ENCODE results near the gene GNG4. TPM values are rescaled to one million over a fixed set of nuclear protein-coding genes. Genes with fewer than 3 reads are reported as not detected.
A peak's percentile ranks its signal among the peaks of the same experiment; 100 is the strongest.
"Not testable (repeated sequence)": the region's sequence is repeated elsewhere in the genome, so short reads cannot be mapped to it uniquely, and the experiment has no call there.

Gene GNG4
- total and polyA plus RNA-seq, 12 donors = 0.22 to 25.8 (median 3.8) TPM; not detected in 2

DNA sequence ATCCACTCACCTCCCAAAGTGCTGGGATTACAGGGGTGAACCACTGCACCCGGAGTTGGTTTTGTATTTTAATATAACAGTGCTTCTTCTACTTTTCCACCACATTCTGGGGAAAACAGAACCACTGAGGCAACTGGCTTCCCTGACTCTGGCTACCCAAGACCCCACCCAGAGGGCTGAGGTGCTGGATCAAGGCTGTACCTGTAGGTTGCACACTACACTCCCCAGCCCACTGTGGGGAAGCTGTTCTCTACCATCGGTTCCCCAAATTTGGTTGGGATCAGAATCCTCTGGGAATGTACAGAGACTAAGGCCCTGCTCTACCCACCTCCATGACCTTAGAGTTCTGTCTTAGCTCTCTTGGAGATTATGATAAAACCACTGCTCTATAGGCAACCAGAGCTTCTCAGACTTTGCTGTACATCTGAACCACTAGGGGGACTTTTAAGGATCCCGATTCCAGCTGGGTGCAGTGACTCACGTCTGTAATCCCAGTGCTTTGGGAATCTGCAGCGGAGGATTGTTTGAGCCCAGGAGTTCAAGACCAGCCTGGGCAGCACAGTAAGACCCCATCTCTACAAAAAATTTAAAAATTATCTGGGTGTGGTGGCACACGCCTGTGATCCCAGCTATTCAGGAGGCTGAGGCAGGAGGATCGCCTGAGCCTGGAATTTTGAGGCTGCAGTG, 51.6 kb downstream of the GNG4 start:
- H3K4me1 ChIP-seq (replicated peaks in 1 of 2) = no peaks in the 10 kb centered on the region
- intact Hi-C loops (cut with DNase I) = loop anchor here in 1 of 2 donors (5.0 kb wide), 1 partner anchor 76 kb away; no protein-coding TSS in a partner anchor
- TF ChIP-seq POLR2A (IDR thresholded peaks at IDR 0.05) = no peak
- TF ChIP-seq, protein P1, sequence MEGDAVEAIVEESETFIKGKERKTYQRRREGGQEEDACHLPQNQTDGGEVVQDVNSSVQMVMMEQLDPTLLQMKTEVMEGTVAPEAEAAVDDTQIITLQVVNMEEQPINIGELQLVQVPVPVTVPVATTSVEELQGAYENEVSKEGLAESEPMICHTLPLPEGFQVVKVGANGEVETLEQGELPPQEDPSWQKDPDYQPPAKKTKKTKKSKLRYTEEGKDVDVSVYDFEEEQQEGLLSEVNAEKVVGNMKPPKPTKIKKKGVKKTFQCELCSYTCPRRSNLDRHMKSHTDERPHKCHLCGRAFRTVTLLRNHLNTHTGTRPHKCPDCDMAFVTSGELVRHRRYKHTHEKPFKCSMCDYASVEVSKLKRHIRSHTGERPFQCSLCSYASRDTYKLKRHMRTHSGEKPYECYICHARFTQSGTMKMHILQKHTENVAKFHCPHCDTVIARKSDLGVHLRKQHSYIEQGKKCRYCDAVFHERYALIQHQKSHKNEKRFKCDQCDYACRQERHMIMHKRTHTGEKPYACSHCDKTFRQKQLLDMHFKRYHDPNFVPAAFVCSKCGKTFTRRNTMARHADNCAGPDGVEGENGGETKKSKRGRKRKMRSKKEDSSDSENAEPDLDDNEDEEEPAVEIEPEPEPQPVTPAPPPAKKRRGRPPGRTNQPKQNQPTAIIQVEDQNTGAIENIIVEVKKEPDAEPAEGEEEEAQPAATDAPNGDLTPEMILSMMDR (IDR thresholded peaks at IDR 0.05) = peak; percentile 13 to 39 (median 25)
- no peak overlapping the region for H3K27ac ChIP-seq
- H3K4me3 ChIP-seq = no peak overlapping the region
- H3K27me3 ChIP-seq = no peaks in the 10 kb centered on the region
- no peaks in the 10 kb centered on the region for H3K9me3 ChIP-seq (replicated peaks in 1 of 3)
- DNase-seq = peak in 2 of 7 donors; percentile 16 to 36
- no peaks in the 10 kb centered on the region for H3K36me3 ChIP-seq (replicated peaks in 1 of 2)
- WGBS, 4 donors = 66 to 77% (median 74%) methylated on average over 7 of the region's 7 CpGs

GRCh38 chr1:235595079-235595478, 54.5 kb downstream of the GNG4 start:
- DNase-seq = no peak
- Histone ChIP-seq H3K4me1 (replicated peaks in 1 of 2) (no peaks in the 10 kb centered on the region), H3K9me3 (replicated peaks in 1 of 3) (no peaks in the 10 kb centered on the region), H3K4me3 (no peak overlapping the region), H3K27me3 (no peaks in the 10 kb centered on the region), H3K27ac (no peak overlapping the region), H3K36me3 (replicated peaks in 1 of 2) (no peaks in the 10 kb centered on the region)
- intact Hi-C loops (cut with DNase I) = loop anchor here in 1 of 2 donors (5.0 kb wide), 1 partner anchor 73 kb away; no protein-coding TSS in a partner anchor
- no peak for TF ChIP-seq POLR2A (IDR thresholded peaks at IDR 0.05)
- TF ChIP-seq, protein P1 (IDR thresholded peaks at IDR 0.05) = no peak
- WGBS, 4 donors = 83 to 84% (median 84%) methylated on average over 4 to 8 of the region's 8 CpGs

DNA sequence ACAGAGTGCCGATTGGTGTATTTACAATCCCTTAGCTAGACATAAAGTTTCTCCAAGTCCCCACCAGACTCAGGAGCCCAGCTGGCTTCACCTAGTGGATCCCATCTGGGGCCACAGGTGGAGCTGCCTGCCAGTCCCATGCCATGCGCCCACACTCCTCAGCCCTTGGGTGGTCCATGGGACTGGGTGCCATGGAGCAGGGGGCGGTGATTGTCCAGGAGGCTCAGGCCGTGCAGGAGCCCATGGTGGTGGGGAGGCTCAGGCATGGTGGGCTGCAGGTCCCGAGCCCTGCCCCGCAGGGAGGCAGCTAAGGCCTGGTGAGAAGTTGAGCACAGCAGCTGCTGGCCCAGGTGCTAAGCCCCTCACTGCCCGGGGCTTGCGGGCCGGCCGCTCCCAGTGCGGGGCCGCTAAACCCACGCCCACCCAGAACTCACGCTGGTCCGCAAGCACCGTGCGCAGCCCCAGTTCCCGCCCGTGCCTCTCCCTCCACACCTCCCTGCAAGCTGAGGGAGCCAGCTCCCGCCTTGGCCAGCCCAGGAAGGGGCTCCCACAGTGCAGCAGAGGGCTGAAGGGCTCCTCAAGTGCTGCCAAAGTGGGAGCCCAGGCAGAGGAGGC, 55.2 kb downstream of the GNG4 start:
- WGBS, 4 donors = 90 to 100% (median 93%) methylated on average over 1 to 20 of the region's 20 CpGs

GRCh38 chr1:235588916-235589515, 60.6 kb downstream of the GNG4 start:
- no peaks in the 10 kb centered on the region for H3K36me3 ChIP-seq (replicated peaks in 1 of 2)
- 86 to 95% (median 90%) methylated on average over 12 of the region's 12 CpGs for WGBS, 4 donors
- H3K4me3 ChIP-seq = no peak overlapping the region
- no peak overlapping the region for H3K27ac ChIP-seq
- TF ChIP-seq POLR2A (IDR thresholded peaks at IDR 0.05) = no peak
- TF ChIP-seq, protein P1 (IDR thresholded peaks at IDR 0.05) = no peak
- H3K27me3 ChIP-seq = no peaks in the 10 kb centered on the region
- DNase-seq = no peak
- no peaks in the 10 kb centered on the region for H3K9me3 ChIP-seq (replicated peaks in 1 of 3)
- intact Hi-C loops (cut with DNase I) = no loop called here
- no peaks in the 10 kb centered on the region for H3K4me1 ChIP-seq (replicated peaks in 1 of 2)

More for the DNA sequence above, 55.2 kb downstream of the GNG4 start:
- H3K27ac ChIP-seq; H3K36me3 ChIP-seq (replicated peaks in 1 of 2); intact Hi-C loops (cut with DNase I); DNase-seq; H3K4me1 ChIP-seq (replicated peaks in 1 of 2); H3K4me3 ChIP-seq; H3K27me3 ChIP-seq; H3K9me3 ChIP-seq (replicated peaks in 1 of 3): not testable (repeated sequence)

All from adrenal gland (tissue), 12 donors.